Progenitor cell of endocrine pancreas (in vitro differentiated cells): ENCODE measurements around the gene ZSCAN25. TPM values are rescaled to one million over a fixed set of nuclear protein-coding genes. Genes with fewer than 3 reads are reported as not detected.

ENCODE experiments used
- DNase-seq: peaks from one replicate; pipeline ENCODE4 v3.0.0; 2021; ENCODE audit warnings: low spot score; ENCODE audit not compliant: unreplicated experiment
- H3K27ac Mint-ChIP-seq: 2 replicates; pipeline ENCODE4 v1.8.0; 2021; ENCODE audit warnings: mild to moderate bottlenecking, moderate library complexity, mixed read lengths
- H3K27me3 Mint-ChIP-seq: 2 replicates; pipeline ENCODE4 v1.8.0; 2021; ENCODE audit warnings: mixed read lengths
- H3K36me3 Mint-ChIP-seq: 2 replicates; pipeline ENCODE4 v1.8.0; 2022; ENCODE audit warnings: mixed read lengths; ENCODE audit not compliant: insufficient read depth
- H3K4me1 Mint-ChIP-seq: 2 replicates; pipeline ENCODE4 v1.8.0; 2021; ENCODE audit warnings: low read depth, mixed read lengths
- H3K4me3 Mint-ChIP-seq: 2 replicates; pipeline ENCODE4 v1.8.0; 2021; ENCODE audit warnings: low read depth, mild to moderate bottlenecking, moderate library complexity, mixed read lengths
- H3K9me3 Mint-ChIP-seq: 2 replicates; pipeline ENCODE4 v1.8.0; 2021; ENCODE audit warnings: low read depth, mixed read lengths
- total RNA-seq: library from RNA; stranded (reverse); gene quantifications from 2 replicates; pipeline ENCODE4 v1.2.1, GENCODE V29; 2021
- TF ChIP-seq, protein P1 (sequence below): fragments of 200-600 bp; sonication (generic); IDR thresholded peaks from one replicate; pipeline ENCODE4 v1.5.0; 2021; ENCODE audit warnings: antibody characterized with exemption, mild to moderate bottlenecking; ENCODE audit not compliant: unreplicated experiment

The ZSCAN25 gene
- total RNA-seq, 1 donor from 2014 or later, result 27.9 TPM

DNA sequence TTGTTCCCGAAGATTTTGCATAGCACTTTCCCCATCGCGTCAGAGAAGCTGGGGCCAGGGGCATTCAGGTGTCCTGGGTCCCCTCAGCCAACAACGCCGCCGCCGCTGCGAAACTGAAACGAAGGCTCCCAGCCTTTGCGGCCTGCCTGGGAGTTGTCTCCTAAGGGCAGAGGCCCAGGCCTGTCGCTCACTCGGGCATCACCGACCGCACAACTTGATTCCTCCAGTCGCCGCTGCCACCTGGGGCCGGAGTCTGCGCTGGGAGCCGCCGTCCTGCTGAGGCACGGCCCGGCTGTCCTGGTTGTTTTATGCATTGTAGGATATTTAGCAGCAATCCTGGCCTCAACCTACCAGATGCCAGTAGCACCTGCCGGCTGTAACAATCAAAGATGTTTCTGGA is 22.0 kb downstream of the ZSCAN25 start:
- no peak overlapping the region for H3K27ac Mint-ChIP-seq
- DNase-seq, result no peak
- H3K36me3 Mint-ChIP-seq, result peaks cover 2% of the 10 kb centered on the region
- no peaks in the 10 kb centered on the region for H3K4me1 Mint-ChIP-seq
- no peaks in the 10 kb centered on the region for H3K9me3 Mint-ChIP-seq
- H3K27me3 Mint-ChIP-seq, result no peaks in the 10 kb centered on the region
- TF ChIP-seq, protein P1, sequence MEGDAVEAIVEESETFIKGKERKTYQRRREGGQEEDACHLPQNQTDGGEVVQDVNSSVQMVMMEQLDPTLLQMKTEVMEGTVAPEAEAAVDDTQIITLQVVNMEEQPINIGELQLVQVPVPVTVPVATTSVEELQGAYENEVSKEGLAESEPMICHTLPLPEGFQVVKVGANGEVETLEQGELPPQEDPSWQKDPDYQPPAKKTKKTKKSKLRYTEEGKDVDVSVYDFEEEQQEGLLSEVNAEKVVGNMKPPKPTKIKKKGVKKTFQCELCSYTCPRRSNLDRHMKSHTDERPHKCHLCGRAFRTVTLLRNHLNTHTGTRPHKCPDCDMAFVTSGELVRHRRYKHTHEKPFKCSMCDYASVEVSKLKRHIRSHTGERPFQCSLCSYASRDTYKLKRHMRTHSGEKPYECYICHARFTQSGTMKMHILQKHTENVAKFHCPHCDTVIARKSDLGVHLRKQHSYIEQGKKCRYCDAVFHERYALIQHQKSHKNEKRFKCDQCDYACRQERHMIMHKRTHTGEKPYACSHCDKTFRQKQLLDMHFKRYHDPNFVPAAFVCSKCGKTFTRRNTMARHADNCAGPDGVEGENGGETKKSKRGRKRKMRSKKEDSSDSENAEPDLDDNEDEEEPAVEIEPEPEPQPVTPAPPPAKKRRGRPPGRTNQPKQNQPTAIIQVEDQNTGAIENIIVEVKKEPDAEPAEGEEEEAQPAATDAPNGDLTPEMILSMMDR, result no peak
- no peak overlapping the region for H3K4me3 Mint-ChIP-seq

DNA sequence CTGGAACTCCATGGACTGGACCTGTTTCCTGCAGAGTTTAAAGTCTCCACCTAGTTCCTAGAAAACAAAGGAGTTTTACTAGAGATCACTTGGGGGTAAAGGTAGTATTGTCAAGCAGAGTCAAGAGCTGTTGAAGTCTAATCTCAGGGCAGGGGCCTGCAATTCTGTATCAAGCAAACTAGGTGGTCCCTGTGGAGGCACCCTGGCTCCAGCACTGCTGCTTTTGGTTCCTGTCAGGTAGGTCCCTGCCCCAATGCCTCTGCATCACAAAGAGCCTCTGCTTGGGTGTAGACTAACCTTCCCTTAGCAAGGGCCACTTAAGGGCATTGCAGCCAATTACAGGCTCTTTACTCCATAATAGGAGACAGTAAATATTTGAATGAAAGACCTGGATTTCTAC is 22.5 kb downstream of the ZSCAN25 start:
- Mint-ChIP-seq H3K36me3 (peaks cover 3% of the 10 kb centered on the region), H3K27ac (no peak overlapping the region), H3K4me3 (no peak overlapping the region), H3K27me3 (no peaks in the 10 kb centered on the region), H3K4me1 (no peaks in the 10 kb centered on the region), H3K9me3 (no peaks in the 10 kb centered on the region)
- no peak for DNase-seq
- TF ChIP-seq, protein P1, result no peak

DNA sequence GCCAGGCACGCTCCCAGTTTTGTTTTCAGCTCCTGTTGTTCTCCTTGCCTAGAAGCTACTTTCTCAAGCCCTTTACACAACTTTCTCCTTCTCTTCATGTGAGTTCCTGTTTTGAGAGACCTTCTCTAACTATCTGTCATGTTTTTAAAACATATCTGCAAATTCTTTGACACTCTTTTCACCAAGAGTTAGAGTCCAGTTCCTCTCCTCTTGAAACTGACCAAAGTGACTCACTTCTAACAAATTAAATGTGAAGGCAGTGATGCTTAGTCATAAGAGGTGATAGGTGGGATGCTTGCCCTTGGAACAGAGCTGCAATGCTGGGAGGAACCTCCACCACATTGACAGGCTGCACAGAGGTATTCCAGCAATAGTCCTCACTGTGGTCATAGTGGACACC is 25.3 kb downstream of the ZSCAN25 start:
- H3K27ac Mint-ChIP-seq, result no peak overlapping the region
- H3K9me3 Mint-ChIP-seq, result peaks cover 12% of the 10 kb centered on the region
- TF ChIP-seq, protein P1, result no peak
- no peak for DNase-seq
- no peak overlapping the region for H3K4me3 Mint-ChIP-seq
- no peaks in the 10 kb centered on the region for H3K4me1 Mint-ChIP-seq
- H3K27me3 Mint-ChIP-seq, result no peaks in the 10 kb centered on the region
- peaks cover 18% of the 10 kb centered on the region for H3K36me3 Mint-ChIP-seq

DNA sequence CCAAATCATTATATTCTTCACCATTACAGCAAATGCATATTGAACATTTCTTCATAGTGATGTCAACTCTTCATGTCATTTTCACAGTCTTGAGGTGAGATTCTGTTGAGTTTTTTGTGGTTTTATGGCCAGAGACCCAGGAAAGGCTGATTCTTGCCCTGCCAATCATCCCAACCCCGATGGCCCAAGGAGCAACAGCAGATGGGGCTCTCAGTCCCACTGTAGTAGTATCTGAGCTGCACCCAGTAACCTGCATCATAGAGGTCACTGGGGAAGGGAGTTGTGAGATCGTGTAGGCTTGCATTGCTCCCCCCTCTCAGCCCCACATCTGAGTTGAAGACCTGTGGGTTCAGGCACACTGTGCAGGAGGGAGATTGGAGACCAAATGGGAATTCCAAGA is 26.7 kb downstream of the ZSCAN25 start:
- Mint-ChIP-seq H3K4me3 (no peak overlapping the region), H3K27ac (no peak overlapping the region)

DNA sequence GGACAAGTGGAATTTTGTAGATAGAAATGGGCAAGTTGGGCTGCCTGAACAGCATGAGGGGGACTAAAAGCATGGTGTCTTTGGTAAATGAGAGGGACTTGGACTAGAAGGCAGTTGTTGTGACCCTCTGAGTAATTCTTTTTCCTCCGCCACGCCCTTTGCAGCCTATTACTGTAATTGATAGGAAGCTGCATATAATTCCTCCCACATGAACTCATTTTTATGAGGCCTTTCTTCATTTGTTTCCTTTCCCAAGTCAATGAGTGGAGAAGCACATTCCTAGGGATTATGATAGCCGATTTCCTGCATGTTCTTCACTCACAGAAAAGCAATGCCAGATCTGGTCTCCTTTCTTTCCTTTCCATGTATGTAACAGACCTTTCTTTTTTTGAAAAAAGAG is 27.7 kb downstream of the ZSCAN25 start:
- Mint-ChIP-seq H3K27me3 (no peaks in the 10 kb centered on the region), H3K36me3 (peaks cover 18% of the 10 kb centered on the region), H3K4me1 (no peaks in the 10 kb centered on the region)

More for the DNA sequence above, 26.7 kb downstream of the ZSCAN25 start:
- Mint-ChIP-seq H3K4me1 (no peaks in the 10 kb centered on the region), H3K27me3 (no peaks in the 10 kb centered on the region), H3K36me3 (peaks cover 18% of the 10 kb centered on the region), H3K9me3 (peaks cover 12% of the 10 kb centered on the region)
- TF ChIP-seq, protein P1, result no peak
- DNase-seq, result no peak

More for the DNA sequence above, 27.7 kb downstream of the ZSCAN25 start:
- no peak overlapping the region for H3K4me3 Mint-ChIP-seq
- H3K27ac Mint-ChIP-seq, result no peak overlapping the region
- TF ChIP-seq, protein P1, result no peak
- peaks cover 12% of the 10 kb centered on the region for H3K9me3 Mint-ChIP-seq
- no peak for DNase-seq
